Vagina (tissue), 2 donors: ENCODE data around the gene PLEKHM2.

Experiments used
- POLR2A ChIP-seq, 2 donors: fragments of 450-650 bp; IDR thresholded peaks; one replicate each; pipeline ENCODE4 v1.6.1; 2017; ENCODE audit warnings: antibody characterized with exemption in 2 of 2, mild to moderate bottlenecking in 2 of 2, moderate library complexity in 2 of 2
- POLR2AphosphoS5 ChIP-seq, 2 donors: sonication (generic); formaldehyde crosslinking; IDR thresholded peaks; one replicate each; pipeline ENCODE4 v1.9.0; 2017; ENCODE audit warnings: antibody characterized with exemption in 2 of 2, mild to moderate bottlenecking in 2 of 2, low read depth in 1 of 2; ENCODE audit not compliant: insufficient read depth in 1 of 2
- TF ChIP-seq, protein P1 (sequence below), 3 experiments: fragments of 450-650 bp in 2 of 3; fragments of 200-600 bp in 1 of 3; sonication (generic) in 1 of 3; IDR thresholded peaks; one replicate each; pipeline ENCODE4 v1.5.1; 2017 to 2019; ENCODE audit warnings: antibody characterized with exemption in 3 of 3, mild to moderate bottlenecking in 2 of 3, moderate library complexity in 2 of 3

DNA sequence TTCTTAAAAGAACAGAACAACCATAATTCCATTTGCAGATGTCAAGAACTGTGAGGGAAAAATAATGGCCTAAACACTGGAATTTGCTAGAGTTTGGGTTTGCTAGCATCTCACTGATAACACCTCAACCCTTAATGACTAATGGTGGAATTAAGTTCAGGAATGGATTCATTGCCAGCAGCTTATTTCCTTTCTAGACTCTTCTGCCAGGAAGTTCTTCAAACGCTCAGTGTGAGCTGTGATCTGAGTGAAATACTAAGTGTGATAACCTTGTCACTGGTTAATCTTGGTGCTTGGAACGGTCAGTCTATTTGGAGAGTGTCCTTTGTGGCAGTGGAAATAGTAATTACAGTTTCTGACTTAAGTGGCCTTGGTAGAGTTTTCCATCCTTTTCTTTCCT lies 21.6 kb upstream of the PLEKHM2 start:
- no peak for TF ChIP-seq POLR2AphosphoS5 (IDR thresholded peaks at IDR 0.05; ENCODE audit: insufficient read depth in 1 of 2, low read depth in 1 of 2)
- TF ChIP-seq, protein P1, sequence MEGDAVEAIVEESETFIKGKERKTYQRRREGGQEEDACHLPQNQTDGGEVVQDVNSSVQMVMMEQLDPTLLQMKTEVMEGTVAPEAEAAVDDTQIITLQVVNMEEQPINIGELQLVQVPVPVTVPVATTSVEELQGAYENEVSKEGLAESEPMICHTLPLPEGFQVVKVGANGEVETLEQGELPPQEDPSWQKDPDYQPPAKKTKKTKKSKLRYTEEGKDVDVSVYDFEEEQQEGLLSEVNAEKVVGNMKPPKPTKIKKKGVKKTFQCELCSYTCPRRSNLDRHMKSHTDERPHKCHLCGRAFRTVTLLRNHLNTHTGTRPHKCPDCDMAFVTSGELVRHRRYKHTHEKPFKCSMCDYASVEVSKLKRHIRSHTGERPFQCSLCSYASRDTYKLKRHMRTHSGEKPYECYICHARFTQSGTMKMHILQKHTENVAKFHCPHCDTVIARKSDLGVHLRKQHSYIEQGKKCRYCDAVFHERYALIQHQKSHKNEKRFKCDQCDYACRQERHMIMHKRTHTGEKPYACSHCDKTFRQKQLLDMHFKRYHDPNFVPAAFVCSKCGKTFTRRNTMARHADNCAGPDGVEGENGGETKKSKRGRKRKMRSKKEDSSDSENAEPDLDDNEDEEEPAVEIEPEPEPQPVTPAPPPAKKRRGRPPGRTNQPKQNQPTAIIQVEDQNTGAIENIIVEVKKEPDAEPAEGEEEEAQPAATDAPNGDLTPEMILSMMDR (IDR thresholded peaks at IDR 0.05) = no peak
- TF ChIP-seq POLR2A (IDR thresholded peaks at IDR 0.05) = no peak
